Heart left ventricle (tissue), 13 donors: ENCODE measurements around the gene BTG4.

Source experiments
- POLR2A ChIP-seq, 2 donors: fragments of 450-650 bp; IDR thresholded peaks; one replicate each; pipeline ENCODE4 v1.6.1; 2017; ENCODE audit warnings: antibody characterized with exemption in 2 of 2, mild to moderate bottlenecking in 2 of 2, moderate library complexity in 2 of 2
- TF ChIP-seq, protein P1 (sequence below), 12 donors: fragments of 200-600 bp; sonication (generic) in 4 of 12; IDR thresholded peaks; one replicate each; pipeline versions ENCODE4 v1.5.0 to v1.8.0; 2018 to 2022; ENCODE audit warnings: antibody characterized with exemption in 12 of 12, mild to moderate bottlenecking in 5 of 12
- donor health status: ischemic (EF 13 %, LVEDD 7.1; RV severe dilation, severe dysfunction).
- donor health status: DM: no; HTN: yes; CAD: no.
- donor health status: DM: no; HTN: no; CAD: no.
- donor health status: ischemic (EF 25% LVEDD 6.9; RV normal size, moderate dysfunction).
- donor health status: ischemic (EF 25% LVEDD 5.7; RV mildly dilated, moderate dysfunction).
- donor health status: ischemic (EF 35%, LVEDD 5.7; RV mildly dilated, moderate dysfunction).
- donor health status: nonischemic (EF 11% LVEDD 7.7; RV severe dilation, severe dysfunction).
- donor health status: DM: yes; HTN: yes; CAD: no.
- donor health status: PGD.
- donor health status: ischemic (EF 29% LVEDD 5.4; RV normal size, mild dysfunction).
- donor health status: nonischemic (EF 23%, LVEDD 6.1; RV moderate dilation, normal function).

DNA sequence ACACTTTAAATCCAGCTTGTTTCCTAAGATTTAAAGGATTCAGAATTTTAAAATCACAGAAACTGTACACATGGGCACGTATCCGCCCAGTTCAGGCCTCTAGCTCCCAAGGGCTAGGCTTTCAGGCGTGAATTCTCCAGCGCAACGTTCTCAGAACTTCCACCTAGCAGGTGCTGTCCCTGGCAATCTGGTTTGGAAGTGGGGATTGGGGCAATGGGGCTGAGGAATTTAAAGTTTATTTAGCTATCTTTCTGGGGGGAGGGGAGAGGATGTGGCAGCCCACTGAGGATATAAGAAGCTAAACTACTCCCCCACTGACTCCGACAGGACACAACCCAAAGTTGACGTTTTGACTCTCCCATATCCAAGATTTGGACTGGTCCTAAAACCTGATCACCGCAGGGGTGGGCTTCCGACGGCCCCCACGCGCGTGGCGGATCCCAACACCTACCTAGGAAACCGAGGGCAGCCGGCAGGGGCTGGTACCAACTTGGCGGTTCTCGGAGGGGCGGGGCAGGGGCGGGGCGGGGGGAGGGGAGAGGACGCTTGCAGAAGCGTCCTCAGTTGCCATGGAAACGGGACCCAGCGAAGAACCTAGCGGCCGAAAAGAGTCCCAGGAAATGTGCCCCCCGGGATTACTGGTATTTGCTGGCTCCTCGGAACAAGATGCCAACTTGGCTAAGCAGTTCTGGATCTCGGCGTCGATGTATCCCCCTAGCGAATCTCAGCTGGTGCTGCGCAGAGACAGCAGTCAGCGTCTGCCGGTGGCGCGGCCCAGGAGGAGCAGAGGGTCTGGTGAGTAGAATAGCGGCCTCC lies 2.2 kb upstream of the BTG4 start, which contains the start of gene HOATZ:
- TF ChIP-seq, protein P1, sequence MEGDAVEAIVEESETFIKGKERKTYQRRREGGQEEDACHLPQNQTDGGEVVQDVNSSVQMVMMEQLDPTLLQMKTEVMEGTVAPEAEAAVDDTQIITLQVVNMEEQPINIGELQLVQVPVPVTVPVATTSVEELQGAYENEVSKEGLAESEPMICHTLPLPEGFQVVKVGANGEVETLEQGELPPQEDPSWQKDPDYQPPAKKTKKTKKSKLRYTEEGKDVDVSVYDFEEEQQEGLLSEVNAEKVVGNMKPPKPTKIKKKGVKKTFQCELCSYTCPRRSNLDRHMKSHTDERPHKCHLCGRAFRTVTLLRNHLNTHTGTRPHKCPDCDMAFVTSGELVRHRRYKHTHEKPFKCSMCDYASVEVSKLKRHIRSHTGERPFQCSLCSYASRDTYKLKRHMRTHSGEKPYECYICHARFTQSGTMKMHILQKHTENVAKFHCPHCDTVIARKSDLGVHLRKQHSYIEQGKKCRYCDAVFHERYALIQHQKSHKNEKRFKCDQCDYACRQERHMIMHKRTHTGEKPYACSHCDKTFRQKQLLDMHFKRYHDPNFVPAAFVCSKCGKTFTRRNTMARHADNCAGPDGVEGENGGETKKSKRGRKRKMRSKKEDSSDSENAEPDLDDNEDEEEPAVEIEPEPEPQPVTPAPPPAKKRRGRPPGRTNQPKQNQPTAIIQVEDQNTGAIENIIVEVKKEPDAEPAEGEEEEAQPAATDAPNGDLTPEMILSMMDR (IDR thresholded peaks at IDR 0.05): no peak
- TF ChIP-seq POLR2A (IDR thresholded peaks at IDR 0.05): no peak
